GM18507 (cell line): ENCODE results near the gene INO80B.
A peak's percentile ranks its signal among the peaks of the same experiment; 100 is the strongest.
"Not testable (repeated sequence)": the region's sequence is repeated elsewhere in the genome, so short reads cannot be mapped to it uniquely, and the experiment has no call there.

Source experiments
- DNase-seq: peaks from one replicate; pipeline ENCODE4 v3.0.0; 2011; ENCODE audit warnings: low read depth; ENCODE audit not compliant: insufficient read length; ENCODE audit errors: extremely low spot score
- FAIRE-seq: peaks from 2 replicates; lab custom pipeline; 2011; peaks lifted over from hg19 to GRCh38; lab: Jason Lieb, UNC

Gene INO80B

DNA sequence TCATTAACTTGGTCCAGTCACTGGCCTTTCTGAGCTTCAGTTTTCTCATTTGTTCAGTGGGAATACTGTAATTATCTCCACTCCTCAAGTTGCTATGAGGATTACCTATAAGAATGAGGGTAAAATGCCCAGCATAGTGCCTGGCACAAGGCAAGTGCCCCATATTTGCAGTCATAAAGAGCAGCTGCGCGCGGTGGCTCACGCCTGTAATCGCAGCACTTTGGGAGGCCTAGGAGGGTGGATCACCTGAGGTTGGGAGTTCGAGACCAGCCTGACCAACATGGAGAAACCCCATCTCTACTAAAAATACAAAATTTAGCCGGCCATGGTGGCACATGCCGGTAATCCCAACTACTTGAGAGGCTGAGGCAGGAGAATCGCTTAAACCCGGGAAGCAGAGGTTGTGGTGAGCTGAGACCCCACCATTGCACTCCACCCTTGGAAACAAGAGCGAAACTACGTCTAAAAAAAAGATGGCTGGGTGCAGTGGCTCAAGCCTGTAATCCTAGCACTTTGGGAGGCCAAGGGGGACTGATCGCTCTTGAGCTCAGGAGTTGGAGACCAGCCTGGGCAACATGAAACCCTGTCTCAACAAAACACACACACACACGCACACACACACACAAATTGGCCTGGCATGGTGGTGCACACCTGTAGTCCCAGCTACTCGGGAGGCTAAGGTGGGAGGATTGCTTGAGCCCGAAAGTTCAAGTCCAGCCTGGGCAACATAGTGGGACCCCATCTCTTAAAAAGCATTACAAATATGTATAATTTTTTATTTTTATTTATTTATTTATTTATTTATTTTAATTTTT lies 12.2 kb upstream of the INO80B start:
- DNase-seq, FAIRE-seq: not testable (repeated sequence)

DNA sequence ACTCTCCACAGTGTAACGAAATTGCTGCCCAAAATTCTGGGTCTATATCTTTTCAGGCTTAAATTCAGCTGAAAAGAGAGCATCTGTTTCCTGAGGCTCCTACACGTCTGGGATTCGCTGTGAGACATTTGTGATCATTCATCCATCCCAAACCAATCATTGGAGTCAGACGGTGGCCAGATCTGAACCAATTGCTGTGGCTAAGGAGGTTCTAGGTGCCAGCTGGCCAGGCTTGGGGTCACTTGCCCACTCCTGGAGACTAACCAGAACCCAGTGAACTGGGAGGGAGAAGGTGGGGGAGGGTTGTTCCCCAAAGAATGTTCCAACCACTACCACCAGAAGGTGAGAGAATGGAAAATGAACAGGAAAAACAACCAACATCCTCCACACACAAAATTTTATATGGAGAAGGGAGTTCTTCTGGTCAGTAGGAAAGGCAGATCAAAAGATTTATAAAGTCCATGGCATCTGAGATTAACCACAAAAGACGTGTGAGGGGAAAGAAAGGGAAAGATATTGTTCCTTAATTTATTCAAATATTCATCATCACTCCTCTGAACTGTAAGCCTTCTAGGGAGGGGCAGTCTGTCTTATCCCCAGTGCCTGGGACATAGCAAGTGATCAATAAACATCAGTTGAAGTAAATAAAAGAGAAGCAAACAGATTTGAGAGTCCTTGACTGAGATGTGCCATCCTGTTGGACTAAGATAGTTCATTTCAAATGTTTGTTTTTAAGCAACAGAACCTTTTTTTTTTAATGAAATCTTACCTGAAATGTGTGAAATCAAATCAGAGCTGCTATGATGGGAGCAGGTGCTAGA lies 10.2 kb upstream of the INO80B start:
- FAIRE-seq (no peak), DNase-seq (no peak)

DNA sequence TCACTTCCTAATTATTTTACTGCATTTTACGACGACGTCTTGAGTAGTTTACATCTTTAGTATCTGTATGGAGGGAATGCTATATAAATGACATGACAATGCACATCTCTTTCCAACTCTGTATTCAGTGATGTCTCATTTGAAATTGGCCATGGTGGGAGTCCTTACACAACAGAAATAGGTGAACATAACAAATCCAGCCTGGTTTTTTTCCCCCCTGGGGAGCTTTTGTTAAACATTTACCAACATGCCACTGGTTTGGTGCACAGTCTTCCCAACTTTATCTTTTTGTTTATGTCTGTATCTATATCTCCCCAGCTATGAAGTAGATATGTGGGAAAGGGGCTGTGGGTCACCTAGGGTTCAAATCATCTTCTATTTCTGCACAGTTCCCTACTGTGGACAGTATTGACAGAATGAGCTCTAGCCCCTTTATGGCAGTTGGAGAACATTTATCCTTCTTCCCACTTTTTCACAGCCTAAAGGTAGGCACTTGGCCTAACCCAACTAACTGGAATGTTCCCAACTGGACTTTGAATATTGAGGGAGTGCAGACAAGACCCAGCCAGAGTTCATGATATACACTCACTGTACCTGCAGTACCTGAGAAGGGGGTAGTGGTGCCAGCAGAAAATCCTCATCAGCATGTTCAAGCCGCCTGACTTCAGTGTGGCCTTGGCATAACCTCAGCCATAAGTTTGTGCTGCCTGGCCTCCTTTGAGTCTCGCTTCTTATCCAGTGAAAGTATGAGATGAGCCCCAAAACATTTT lies 7.5 kb upstream of the INO80B start:
- no peak for DNase-seq
- no peak for FAIRE-seq

DNA sequence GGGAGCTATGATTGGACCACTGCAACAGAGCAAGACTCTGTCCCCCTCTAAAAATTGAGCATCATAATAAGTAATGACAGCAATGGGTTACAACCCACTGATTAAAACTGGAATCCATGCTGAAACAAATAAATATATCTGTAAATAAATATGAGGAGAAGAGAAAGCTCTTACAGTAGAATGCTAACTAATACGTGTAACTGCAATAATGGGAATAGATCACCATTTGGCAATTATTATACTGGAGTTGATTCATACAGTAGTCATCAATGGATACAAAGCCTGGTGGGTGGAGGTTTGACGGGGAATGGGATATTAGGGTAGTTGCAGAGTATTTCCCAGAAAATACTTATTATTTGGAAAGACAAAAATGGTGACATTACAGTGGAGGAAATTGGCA lies 6.1 kb upstream of the INO80B start:
- FAIRE-seq, result no peak

DNA sequence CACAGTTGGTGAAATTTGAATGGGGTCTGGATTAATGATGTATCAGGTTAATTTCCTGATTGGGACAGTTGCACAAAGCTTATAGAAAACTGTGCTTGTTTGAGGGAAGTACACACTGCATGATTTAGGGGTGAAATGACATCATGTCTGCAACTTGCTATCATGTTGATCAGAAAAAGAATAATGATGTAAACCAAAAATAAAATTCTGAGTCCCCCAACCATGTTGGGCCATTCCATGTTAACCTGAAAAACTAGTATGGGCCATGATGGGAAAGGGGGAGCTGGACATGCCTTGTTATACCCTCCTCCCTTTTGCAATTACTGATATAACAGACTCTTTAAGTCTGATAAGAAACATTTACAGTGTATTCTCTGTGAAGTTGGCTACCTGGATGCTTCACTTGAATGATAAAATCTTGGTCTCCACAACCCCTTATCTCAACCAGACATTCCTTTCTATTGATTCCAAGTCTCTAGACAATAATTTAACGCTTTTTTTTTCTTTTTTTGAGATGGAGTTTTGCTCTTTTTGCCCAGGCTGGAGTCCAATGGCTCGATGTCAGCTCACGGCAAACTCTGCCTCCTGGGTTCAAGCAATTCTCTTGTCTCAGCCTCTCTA lies 4.2 kb upstream of the INO80B start:
- no peak for FAIRE-seq
- DNase-seq, result no peak

More for the DNA sequence above, 6.1 kb upstream of the INO80B start:
- no peak for DNase-seq

DNA sequence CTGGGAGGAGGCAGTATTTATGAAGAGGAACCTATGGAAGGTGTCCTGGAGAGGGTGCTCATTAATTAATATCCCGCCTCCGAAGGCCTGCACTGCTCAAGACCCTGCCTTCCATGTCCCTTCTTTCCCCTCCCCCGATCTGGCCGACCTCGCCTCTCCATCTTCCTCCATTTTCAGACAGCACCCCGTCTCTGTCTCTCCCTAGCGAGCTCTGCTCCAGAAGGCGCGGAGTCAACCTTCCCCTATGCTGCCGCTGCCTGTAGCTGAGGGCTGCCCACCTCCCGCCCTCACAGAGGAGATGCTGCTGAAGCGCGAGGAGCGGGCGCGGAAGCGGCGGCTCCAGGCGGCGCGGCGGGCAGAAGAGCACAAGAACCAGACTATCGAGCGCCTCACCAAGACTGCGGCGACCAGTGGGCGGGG lies 2.3 kb downstream of the INO80B start:
- FAIRE-seq (no peak), DNase-seq (no peak)

DNA sequence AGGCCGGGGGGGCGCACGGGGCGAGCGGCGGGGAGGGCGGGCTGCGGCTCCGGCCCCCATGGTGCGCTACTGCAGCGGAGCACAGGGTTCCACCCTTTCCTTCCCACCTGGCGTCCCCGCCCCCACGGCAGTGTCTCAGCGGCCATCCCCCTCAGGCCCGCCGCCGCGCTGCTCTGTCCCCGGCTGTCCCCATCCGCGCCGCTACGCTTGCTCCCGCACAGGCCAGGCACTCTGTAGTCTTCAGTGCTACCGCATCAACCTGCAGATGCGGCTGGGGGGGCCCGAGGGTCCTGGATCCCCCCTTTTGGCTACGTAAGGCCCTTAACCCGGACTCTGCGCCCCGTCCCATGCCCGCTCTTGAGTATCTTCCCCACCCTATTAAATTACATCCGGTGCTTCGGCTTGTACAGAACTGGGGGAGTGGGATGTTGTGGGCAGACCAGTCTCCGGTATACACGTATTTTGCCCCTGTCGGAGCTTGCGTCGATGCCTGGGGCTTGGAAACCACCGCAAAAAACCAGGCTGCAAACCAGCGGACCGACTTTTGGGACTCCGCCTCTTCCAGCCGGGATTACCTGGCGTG lies 2.8 kb downstream of the INO80B start:
- DNase-seq (no peak), FAIRE-seq (no peak)

DNA sequence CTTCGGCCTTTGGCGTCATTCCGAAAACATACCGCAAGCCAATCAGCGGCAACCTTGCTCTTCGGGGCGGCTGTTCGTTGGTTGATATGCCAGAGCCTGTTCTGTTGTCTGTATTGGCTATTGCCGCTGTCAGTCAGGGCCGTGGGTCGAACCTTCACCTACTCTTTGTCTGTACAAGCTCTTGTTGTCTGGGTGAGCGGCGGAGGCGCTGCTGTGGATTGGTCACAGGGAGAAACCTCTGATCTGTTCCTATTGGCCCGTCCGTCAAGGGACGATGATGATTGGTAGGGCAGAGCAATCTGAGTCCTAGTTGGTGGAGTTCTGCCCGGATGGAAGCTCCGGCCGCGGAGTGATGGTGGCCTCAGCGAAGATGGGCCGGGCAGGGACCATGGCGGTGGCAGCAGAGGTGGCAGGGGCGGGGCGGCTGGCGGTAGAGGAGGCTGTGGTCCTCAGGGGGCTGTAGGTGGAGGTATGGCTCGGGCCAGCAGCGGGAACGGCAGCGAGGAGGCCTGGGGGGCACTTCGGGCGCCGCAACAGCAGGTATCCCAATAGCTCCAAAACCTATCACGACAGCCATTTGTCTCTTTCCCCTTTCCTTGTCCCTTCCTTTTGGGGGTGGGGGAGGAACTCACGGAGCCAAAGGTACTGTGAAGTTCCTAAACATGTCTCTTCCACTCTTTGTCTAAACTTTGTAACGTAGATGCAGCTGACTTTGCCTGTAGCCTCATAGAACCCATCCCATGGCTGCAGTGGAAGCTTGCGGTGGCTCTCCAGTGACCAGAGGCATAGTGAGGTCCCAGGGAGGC lies 3.4 kb downstream of the INO80B start, which contains the start of gene WBP1:
Gene WBP1, plus strand, starts transcription at position 307 of the 806 bp plus-strand sequence. Its CDS starts 165 bp downstream, at position 472.
- FAIRE-seq (peak; percentile 99), DNase-seq (peak; percentile 88)

DNA sequence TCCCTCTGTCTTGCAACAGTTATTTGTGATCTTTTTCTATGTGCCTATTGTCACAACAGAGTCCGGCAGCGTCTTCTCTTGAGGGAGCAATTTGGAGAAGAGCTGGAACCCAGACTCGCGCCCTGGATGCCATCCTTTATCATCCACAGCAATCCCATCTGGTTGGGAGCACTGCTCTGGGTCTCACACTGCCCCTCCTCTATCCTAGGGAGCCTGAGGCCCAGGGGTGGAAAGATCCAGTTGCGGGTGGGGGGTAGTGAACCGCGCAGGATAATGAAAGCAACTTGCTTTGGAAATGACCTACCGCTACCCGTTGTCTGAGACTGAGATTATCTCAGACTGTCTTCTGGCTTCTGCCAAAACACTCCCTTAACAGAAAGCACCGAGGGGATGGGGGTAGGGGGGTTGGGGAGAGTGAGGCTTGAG lies 4.1 kb downstream of the INO80B start:
- FAIRE-seq, result no peak
- no peak for DNase-seq

DNA sequence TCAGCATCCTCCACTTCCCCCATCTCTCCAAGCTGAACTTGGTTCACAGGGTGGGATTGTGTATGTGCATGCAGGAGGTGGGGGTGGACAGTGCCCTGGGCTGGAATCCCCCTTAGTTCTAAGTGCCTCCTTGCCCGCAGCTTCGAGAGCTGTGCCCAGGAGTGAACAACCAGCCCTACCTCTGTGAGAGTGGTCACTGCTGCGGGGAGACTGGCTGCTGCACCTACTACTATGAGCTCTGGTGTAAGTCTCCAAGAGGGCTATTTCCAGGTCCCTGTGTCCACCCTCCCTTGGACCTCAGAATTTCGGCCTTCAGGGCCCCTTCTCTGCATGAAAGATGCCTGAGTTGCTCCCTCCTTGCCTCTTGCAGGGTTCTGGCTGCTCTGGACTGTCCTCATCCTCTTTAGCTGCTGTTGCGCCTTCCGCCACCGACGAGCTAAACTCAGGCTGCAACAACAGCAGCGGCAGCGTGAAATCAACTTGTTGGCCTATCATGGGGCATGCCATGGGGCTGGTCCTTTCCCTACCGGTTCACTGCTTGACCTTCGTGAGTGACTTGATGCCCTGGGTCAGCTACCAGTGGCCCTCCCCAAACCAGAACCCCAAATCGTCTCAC lies 4.7 kb downstream of the INO80B start:
- not testable (repeated sequence) for DNase-seq, FAIRE-seq

DNA sequence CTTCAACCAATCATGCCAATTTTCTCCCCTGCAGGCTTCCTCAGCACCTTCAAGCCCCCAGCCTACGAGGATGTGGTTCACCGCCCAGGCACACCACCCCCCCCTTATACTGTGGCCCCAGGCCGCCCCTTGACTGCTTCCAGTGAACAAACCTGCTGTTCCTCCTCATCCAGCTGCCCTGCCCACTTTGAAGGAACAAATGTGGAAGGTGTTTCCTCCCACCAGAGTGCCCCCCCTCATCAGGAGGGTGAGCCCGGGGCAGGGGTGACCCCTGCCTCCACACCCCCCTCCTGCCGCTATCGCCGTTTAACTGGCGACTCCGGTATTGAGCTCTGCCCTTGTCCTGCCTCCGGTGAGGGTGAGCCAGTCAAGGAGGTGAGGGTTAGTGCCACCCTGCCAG lies 5.3 kb downstream of the INO80B start:
- not testable (repeated sequence) for FAIRE-seq, DNase-seq

DNA sequence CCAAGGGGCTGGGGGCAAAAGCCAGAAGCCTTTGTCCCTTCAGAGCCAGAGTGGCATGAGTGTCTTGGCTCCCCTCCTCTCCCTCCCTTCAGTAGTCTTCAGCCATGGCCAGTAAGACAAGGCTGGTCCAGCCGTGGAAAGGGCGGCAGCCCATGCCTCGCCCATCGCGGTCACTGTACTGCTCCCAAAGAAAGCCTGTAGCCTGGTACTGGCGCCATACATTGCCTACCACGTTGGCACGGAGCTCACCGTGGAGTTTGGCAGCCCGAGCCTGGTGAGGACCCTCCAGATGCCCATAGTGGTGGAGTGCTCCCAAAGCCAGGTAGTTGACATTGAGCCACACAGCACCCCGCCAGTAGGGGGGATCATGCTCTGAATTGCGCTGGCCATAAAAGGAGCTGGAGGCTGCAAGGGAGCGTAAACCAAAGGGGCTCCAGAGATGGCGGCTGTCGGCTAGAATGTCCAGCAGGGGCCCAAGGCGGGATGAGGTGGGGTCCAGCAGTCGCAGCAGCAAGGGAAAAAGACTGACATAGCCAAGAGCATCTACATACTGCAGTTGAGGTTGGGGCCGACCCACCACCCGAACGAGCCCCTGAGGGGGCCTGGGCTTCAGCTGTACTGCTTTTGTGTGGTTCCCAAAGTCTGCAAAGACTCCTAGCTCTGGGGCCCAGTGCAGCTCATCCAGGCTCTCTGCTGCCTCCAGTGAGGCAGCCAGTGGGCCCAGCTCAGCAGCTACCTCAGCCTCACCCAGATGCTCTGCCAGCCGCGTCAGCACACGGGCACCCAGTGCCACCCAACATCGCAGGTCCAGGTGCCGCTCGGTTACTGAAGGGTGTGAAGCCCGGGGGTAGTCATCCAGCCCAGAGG lies 6.5 kb downstream of the INO80B start:
- no peak for DNase-seq

DNA sequence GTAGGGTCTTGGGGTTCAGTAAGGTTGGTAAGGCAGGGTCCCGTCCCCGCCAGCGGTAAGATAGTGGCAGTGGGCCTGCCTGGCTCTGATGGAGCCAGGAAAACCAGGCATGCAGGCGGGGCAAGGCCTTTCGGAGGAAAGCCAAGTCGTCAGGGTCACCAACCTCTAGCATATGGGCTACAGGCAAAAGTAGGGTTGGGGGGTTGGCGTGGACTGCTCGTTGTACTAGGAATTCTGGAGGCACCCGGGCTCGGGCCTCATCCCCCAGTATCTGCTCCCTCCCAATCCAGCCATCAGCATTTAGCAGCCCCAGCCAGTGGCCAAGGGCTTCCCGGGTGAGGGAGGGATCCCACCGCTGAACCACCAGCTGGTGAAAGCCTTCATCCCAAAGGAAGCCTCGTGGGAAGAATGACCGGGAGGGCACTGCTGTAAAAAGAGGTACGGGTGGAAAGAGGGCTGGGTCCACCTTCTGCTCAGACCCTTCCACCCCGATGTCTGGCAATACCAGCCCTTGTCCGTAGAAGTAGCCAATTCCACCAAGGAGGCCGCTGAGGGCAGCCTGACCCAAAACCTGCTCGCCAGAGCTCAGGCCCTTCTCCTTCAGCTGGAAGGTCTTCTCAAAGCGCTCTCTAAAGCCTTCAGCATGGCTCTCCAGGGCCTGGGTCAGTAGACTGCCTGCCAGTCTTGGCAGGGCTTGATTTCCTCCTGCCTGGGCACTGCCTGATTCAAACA lies 7.3 kb downstream of the INO80B start:
- no peak for DNase-seq
- FAIRE-seq, result no peak

More for the DNA sequence above, 6.5 kb downstream of the INO80B start:
- FAIRE-seq, result no peak

DNA sequence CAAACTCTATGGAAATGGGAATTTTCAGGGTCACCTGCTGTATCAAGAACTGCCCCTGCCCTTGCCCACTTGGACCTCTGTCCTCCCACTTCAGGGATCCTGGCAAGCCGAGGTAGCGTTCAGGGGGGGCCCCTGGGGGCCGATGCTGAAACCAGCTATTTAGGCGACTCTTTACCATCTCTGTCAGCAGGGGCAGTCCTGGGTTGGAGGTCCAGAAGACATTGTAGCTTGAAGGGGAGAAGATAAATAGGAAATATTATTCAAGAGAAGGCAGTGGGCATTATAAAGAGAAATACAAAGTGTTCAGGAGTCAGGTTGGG lies 7.9 kb downstream of the INO80B start:
- no peak for DNase-seq
- no peak for FAIRE-seq

DNA sequence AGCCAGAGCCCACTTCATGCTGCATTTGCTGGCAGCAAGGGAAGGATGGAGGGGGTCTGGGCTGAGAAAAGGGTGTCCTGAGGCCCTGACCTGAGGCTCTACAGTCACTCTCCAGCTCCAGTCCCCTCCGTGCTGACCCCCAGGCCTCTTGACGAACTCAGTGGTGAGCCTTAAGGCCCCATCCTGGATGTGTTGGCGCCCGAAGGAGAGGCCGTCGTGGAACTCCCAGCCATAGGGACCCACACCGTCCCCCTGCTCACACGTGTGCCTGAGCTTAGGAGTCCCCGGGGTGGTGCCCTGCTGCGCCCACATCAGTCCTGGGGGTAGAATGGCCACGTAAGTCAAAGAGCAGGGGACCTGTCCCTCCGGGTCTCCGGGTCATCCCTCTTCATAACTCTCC lies 9.5 kb downstream of the INO80B start:
- FAIRE-seq, result no peak
- no peak for DNase-seq

DNA sequence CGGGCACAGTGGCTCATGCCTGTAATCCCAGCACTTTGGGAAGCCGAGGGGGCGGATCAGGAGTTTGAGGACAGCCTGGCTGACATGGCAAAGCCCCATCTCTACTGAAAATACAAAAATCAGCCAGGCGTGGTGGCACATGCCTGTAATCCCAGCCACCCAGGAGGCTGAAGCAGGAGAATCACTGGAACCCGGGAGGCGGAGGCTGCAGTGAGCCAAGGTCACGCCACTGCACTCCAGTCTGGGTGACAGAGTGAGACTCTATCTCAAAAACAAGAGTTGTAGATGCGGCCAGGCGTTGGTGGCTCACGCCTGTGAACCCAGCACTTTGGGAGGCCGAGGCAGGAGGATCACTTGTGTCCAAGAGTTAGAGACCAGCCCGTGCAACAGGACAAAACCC lies 15.9 kb downstream of the INO80B start:
- not testable (repeated sequence) for DNase-seq, FAIRE-seq
